Measurements from ENCODE around the gene FGF14.

DNA sequence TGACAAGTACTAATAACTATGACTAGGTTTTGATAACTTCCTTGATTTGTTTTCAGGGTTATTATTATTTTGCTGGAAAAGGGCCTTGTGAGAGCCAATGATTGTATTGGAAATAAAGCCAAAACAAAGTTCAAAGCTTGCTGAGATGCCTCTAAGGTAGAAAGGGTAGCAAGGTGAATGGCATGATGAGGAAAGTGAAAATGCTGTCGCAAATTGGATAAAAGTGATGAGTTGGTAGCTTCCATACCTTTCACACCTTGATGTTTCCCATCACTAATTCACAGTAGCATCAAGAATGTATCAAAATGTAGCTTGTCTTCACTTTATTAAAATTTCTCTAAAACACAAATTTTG is 259.4 kb downstream of the FGF14 start:
- TF ChIP-seq, protein P1, sequence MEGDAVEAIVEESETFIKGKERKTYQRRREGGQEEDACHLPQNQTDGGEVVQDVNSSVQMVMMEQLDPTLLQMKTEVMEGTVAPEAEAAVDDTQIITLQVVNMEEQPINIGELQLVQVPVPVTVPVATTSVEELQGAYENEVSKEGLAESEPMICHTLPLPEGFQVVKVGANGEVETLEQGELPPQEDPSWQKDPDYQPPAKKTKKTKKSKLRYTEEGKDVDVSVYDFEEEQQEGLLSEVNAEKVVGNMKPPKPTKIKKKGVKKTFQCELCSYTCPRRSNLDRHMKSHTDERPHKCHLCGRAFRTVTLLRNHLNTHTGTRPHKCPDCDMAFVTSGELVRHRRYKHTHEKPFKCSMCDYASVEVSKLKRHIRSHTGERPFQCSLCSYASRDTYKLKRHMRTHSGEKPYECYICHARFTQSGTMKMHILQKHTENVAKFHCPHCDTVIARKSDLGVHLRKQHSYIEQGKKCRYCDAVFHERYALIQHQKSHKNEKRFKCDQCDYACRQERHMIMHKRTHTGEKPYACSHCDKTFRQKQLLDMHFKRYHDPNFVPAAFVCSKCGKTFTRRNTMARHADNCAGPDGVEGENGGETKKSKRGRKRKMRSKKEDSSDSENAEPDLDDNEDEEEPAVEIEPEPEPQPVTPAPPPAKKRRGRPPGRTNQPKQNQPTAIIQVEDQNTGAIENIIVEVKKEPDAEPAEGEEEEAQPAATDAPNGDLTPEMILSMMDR (IDR thresholded peaks at IDR 0.05): no peak
- TF ChIP-seq POLR2A (IDR thresholded peaks at IDR 0.05) (no peak), POLR2AphosphoS5 (IDR thresholded peaks at IDR 0.05) (no peak)
